ENCODE results near the gene UGT3A1.

DNA sequence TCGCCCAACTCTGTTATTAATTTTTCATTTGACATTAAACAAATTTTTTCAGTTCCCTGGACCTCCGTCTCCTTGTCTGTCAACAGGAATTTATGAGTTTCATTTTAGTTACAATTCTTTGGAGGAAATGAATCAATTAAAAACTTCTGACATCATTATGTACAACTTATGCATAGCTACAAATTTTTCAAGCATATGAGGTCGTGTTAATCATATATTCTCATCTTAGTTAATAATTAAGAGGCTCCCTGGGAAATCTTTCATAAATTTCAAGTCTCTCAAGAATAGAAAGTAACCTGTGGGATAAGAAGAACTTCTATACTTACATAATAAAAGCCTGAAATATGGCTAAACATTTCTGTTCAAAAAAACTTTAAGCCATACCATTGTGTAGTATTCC, 3.4 kb downstream of the UGT3A1 start:
- TF ChIP-seq EZH2 (IDR thresholded peaks at IDR 0.05; ENCODE audit: low read length, missing control alignments) = no peak
- TF ChIP-seq, protein P1, sequence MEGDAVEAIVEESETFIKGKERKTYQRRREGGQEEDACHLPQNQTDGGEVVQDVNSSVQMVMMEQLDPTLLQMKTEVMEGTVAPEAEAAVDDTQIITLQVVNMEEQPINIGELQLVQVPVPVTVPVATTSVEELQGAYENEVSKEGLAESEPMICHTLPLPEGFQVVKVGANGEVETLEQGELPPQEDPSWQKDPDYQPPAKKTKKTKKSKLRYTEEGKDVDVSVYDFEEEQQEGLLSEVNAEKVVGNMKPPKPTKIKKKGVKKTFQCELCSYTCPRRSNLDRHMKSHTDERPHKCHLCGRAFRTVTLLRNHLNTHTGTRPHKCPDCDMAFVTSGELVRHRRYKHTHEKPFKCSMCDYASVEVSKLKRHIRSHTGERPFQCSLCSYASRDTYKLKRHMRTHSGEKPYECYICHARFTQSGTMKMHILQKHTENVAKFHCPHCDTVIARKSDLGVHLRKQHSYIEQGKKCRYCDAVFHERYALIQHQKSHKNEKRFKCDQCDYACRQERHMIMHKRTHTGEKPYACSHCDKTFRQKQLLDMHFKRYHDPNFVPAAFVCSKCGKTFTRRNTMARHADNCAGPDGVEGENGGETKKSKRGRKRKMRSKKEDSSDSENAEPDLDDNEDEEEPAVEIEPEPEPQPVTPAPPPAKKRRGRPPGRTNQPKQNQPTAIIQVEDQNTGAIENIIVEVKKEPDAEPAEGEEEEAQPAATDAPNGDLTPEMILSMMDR (conservative IDR thresholded peaks at IDR 0.05 in 1 of 2, IDR thresholded peaks at IDR 0.05 in 1 of 2; ENCODE audit: low read depth in 1 of 2, low read length in 2 of 2) = no peak
